ENCODE data around the gene CHURC1. TPM values are rescaled to one million over a fixed set of nuclear protein-coding genes. Genes with fewer than 3 reads are reported as not detected.

The CHURC1 gene
- total and polyA plus RNA-seq, 2 of the 4 experiments (the other 2 are of a cell fraction): 38.0 to 69.5 TPM

DNA sequence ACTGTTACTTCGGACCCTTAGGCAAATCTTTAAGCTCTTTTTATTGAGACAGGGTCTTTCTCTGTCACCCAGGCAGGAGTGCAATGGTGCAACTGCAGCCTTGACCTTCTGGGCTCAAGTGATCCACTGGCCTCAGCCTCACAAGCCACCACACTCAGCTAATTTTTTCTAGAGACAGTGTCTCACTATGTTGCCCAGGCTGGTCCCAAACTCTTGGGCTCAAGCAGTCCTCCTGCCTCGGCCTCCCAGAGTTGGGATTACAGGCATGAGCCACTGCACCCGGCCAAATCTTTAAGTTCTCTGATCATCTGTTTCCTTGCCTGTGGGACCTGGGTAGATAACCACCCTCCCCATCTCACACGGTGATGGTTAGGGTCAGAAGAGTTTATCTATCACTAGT, 30.6 kb downstream of the CHURC1 start:
- H2AFZ ChIP-seq (replicated peaks; ENCODE audit: low read length, poor library complexity): no peak overlapping the region
- H3K4me2 ChIP-seq (ENCODE audit: low read depth, low read length): no peak overlapping the region
- in situ Hi-C loops (cut with MboI; ENCODE audit: low sequenced_read_pairs): no loop called here
- H3K9me1 ChIP-seq (ENCODE audit: insufficient read depth, low read length): no peaks in the 10 kb centered on the region; the same call in 1 of the 2 replicates
- POLR2A ChIA-PET (ENCODE audit: unreplicated experiment): no interaction called here
- no CpG with 5 or more reads among the region's 4 CpGs for WGBS, 2 experiments (ENCODE audit: extremely low coverage in 2 of 2, insufficient read length in 1 of 2)
- H3K4me3 ChIP-seq (ENCODE audit: insufficient read depth, low read depth, low read length): no peak overlapping the region
- no peak overlapping the region for H3K27ac ChIP-seq (ENCODE audit: insufficient read depth, low read length)
- H3K9me3 ChIP-seq (ENCODE audit: control insufficient read depth, insufficient read depth, low read length): no peaks in the 10 kb centered on the region
- BruUV-seq (replicated peaks): no TSS peak
- no peak overlapping the region for H3K23ac ChIP-seq (ENCODE audit: low read depth, low read length)
- dilution Hi-C loops (cut with HindIII; ENCODE audit: low sequenced_read_pairs, unreplicated experiment): no loop called here
- no peak for ATAC-seq (ENCODE audit: low read depth)
- H3K56ac ChIP-seq (ENCODE audit: extremely low read depth, insufficient read depth, low read length): no peak overlapping the region
- H3K4ac ChIP-seq (ENCODE audit: low read depth, low read length): no peak overlapping the region
- CTCF ChIA-PET: interaction anchor here (0.6 kb wide), 1 partner anchor 136 kb away, joined by 4 read pairs; no protein-coding TSS in a partner anchor
- H3K9ac ChIP-seq (ENCODE audit: low read depth, low read length): no peak overlapping the region
- H3K18ac ChIP-seq (ENCODE audit: low read depth, low read length): no peak overlapping the region
- DNase-seq: no peak
- H2BK120ac ChIP-seq (ENCODE audit: low read depth, low read length): no peak overlapping the region
- no peak overlapping the region for H4K8ac ChIP-seq (ENCODE audit: low read depth in 2 of 2, low read length in 2 of 2)
- no peak overlapping the region for H2AK5ac ChIP-seq (ENCODE audit: low read depth, low read length)
- no peak overlapping the region for H3K14ac ChIP-seq (replicated peaks; ENCODE audit: low read depth, low read length)
- H2BK15ac ChIP-seq (ENCODE audit: low read depth, low read length): no peak overlapping the region
- H3K79me1 ChIP-seq (ENCODE audit: low read depth in 1 of 2, low read length in 2 of 2): no peaks in the 10 kb centered on the region; a peak in 1 of 4 replicates
- peaks cover 21% of the 10 kb centered on the region for H3K36me3 ChIP-seq (ENCODE audit: control insufficient read depth, insufficient read depth, low read length)
- no peak overlapping the region for H2BK20ac ChIP-seq (ENCODE audit: low read depth, low read length)
- H4K20me1 ChIP-seq (ENCODE audit: insufficient read depth, low read length): no peaks in the 10 kb centered on the region
- H3K27me3 ChIP-seq (ENCODE audit: control insufficient read depth, insufficient read depth, low read length): no peaks in the 10 kb centered on the region
- no peak overlapping the region for H4K5ac ChIP-seq (ENCODE audit: low read depth, low read length)
- intact Hi-C loops (cut with micrococcal nuclease): no loop called here
- H3K4me1 ChIP-seq (ENCODE audit: control insufficient read depth, insufficient read depth, low read length): no peaks in the 10 kb centered on the region
- H2AK9ac ChIP-seq (replicated peaks; ENCODE audit: low read depth, low read length, poor library complexity): no peak overlapping the region
- TF ChIP-seq FOS (IDR thresholded peaks at IDR 0.05; ENCODE audit: low read depth, low read length) (no peak), MXI1 (IDR thresholded peaks at IDR 0.05; ENCODE audit: borderline replicate concordance, low read depth, low read length) (no peak), NFE2L2 (IDR thresholded peaks at IDR 0.05; ENCODE audit: low read depth, low read length) (no peak)
- H2BK5ac ChIP-seq (ENCODE audit: low read depth, low read length, poor library complexity, severe bottlenecking): no peak overlapping the region
- no peak overlapping the region for H4K91ac ChIP-seq (ENCODE audit: insufficient read depth, low read depth, low read length)
